ENCODE measurements around the gene CHRNA4. TPM values are rescaled to one million over a fixed set of nuclear protein-coding genes. Genes with fewer than 3 reads are reported as not detected.
"Not testable (repeated sequence)": the region's sequence is repeated elsewhere in the genome, so short reads cannot be mapped to it uniquely, and the experiment has no call there.

CHRNA4 gene
- total RNA-seq, 1 experiment from 2014 or later, result not detected

GRCh38 chr20:63306673-63307537 lies 54.2 kb downstream of the CHRNA4 start:
- no peak for DNase-seq
- peaks cover 25% of the 10 kb centered on the region for H3K27me3 ChIP-seq
- no peaks in the 10 kb centered on the region for H3K36me3 ChIP-seq

GRCh38 chr20:63305933-63306672 lies 55.0 kb downstream of the CHRNA4 start:
- not testable (repeated sequence) for H3K36me3 ChIP-seq, DNase-seq, H3K4me3 ChIP-seq
- Histone ChIP-seq H3K27me3 (peaks cover 33% of the 10 kb centered on the region), H3K9me3 (peaks cover 13% of the 10 kb centered on the region)

More at GRCh38 chr20:63306673-63307537, 54.2 kb downstream of the CHRNA4 start:
- H3K4me3 ChIP-seq, result no peak overlapping the region
- H3K9me3 ChIP-seq, result peaks cover 5% of the 10 kb centered on the region

- H3K9me3 ChIP-seq, result peaks cover 17% of the 10 kb centered on the region
- no peak for DNase-seq
- H3K27me3 ChIP-seq, result peaks cover 35% of the 10 kb centered on the region
- no peak overlapping the region for H3K4me3 ChIP-seq
- no peaks in the 10 kb centered on the region for H3K36me3 ChIP-seq
Measured at GRCh38 chr20:63305393-63305792, 55.8 kb downstream of the CHRNA4 start.

GRCh38 chr20:63303095-63303666 lies 58.0 kb downstream of the CHRNA4 start:
- H3K4me3 ChIP-seq, result no peak overlapping the region
- H3K9me3 ChIP-seq, result peaks cover 17% of the 10 kb centered on the region
- DNase-seq, result no peak
- H3K36me3 ChIP-seq, result no peaks in the 10 kb centered on the region
- H3K27me3 ChIP-seq, result peaks cover 46% of the 10 kb centered on the region

- Histone ChIP-seq H3K27me3 (peaks cover 43% of the 10 kb centered on the region), H3K4me3 (no peak overlapping the region), H3K36me3 (no peaks in the 10 kb centered on the region), H3K9me3 (peaks cover 17% of the 10 kb centered on the region)
- DNase-seq, result no peak
Measured at GRCh38 chr20:63301671-63302070, 59.5 kb downstream of the CHRNA4 start.

GRCh38 chr20:63298731-63299312 lies 62.3 kb downstream of the CHRNA4 start:
- Histone ChIP-seq H3K27me3 (peaks cover 45% of the 10 kb centered on the region), H3K36me3 (no peaks in the 10 kb centered on the region), H3K4me3 (no peak overlapping the region), H3K9me3 (peaks cover 17% of the 10 kb centered on the region)
- DNase-seq, result no peak

GRCh38 chr20:63297796-63298572 lies 63.2 kb downstream of the CHRNA4 start:
- peaks cover 45% of the 10 kb centered on the region for H3K27me3 ChIP-seq
- H3K9me3 ChIP-seq, result peaks cover 17% of the 10 kb centered on the region
- DNase-seq, result no peak
- H3K36me3 ChIP-seq, result no peaks in the 10 kb centered on the region
- H3K4me3 ChIP-seq, result no peak overlapping the region

GRCh38 chr20:63297371-63297781 lies 63.8 kb downstream of the CHRNA4 start:
- Histone ChIP-seq H3K9me3 (peaks cover 17% of the 10 kb centered on the region), H3K4me3 (no peak overlapping the region), H3K27me3 (peaks cover 42% of the 10 kb centered on the region), H3K36me3 (no peaks in the 10 kb centered on the region)
- DNase-seq, result no peak

- DNase-seq, result no peak
- H3K36me3 ChIP-seq, result no peaks in the 10 kb centered on the region
- H3K9me3 ChIP-seq, result peaks cover 10% of the 10 kb centered on the region
- no peak overlapping the region for H3K4me3 ChIP-seq
- peaks cover 37% of the 10 kb centered on the region for H3K27me3 ChIP-seq
Measured at GRCh38 chr20:63296531-63297299, 64.4 kb downstream of the CHRNA4 start.

- H3K4me3 ChIP-seq, result no peak overlapping the region
- H3K36me3 ChIP-seq, result no peaks in the 10 kb centered on the region
- peaks cover 1% of the 10 kb centered on the region; the same call in 1 of the 2 replicates for H3K9me3 ChIP-seq
- peaks cover 32% of the 10 kb centered on the region for H3K27me3 ChIP-seq
- no peak for DNase-seq
Measured at GRCh38 chr20:63295846-63296245, 65.3 kb downstream of the CHRNA4 start.

GRCh38 chr20:63295422-63295821 lies 65.7 kb downstream of the CHRNA4 start:
- H3K4me3 ChIP-seq, result no peak overlapping the region
- no peaks in the 10 kb centered on the region; the same call in 1 of the 2 replicates for H3K36me3 ChIP-seq
- H3K9me3 ChIP-seq, result no peaks in the 10 kb centered on the region
- DNase-seq, result no peak
- H3K27me3 ChIP-seq, result peaks cover 30% of the 10 kb centered on the region

GRCh38 chr20:63295018-63295417 lies 66.1 kb downstream of the CHRNA4 start:
- peaks cover 26% of the 10 kb centered on the region for H3K27me3 ChIP-seq
- no peaks in the 10 kb centered on the region for H3K9me3 ChIP-seq
- H3K4me3 ChIP-seq, result no peak overlapping the region
- no peaks in the 10 kb centered on the region; the same call in 1 of the 2 replicates for H3K36me3 ChIP-seq
- DNase-seq, result no peak

GRCh38 chr20:63294536-63294900 lies 66.6 kb downstream of the CHRNA4 start:
- Histone ChIP-seq H3K9me3 (no peaks in the 10 kb centered on the region), H3K27me3 (peaks cover 26% of the 10 kb centered on the region), H3K4me3 (no peak overlapping the region), H3K36me3 (no peaks in the 10 kb centered on the region; the same call in 1 of the 2 replicates)
- no peak for DNase-seq

- no peak for DNase-seq
- Histone ChIP-seq H3K36me3 (no peaks in the 10 kb centered on the region; the same call in 1 of the 2 replicates), H3K9me3 (no peaks in the 10 kb centered on the region), H3K27me3 (peaks cover 21% of the 10 kb centered on the region), H3K4me3 (no peak overlapping the region)
Measured at GRCh38 chr20:63293871-63294535, 67.1 kb downstream of the CHRNA4 start.

- Histone ChIP-seq H3K4me3 (no peak overlapping the region), H3K9me3 (no peaks in the 10 kb centered on the region), H3K36me3 (peaks cover 3% of the 10 kb centered on the region; the same call in 1 of the 2 replicates), H3K27me3 (peaks cover 16% of the 10 kb centered on the region)
- DNase-seq, result no peak
Measured at GRCh38 chr20:63293456-63293855, 67.7 kb downstream of the CHRNA4 start.
